NCI-H460 (cell line): ENCODE data around the gene NCAPD2. TPM values are rescaled to one million over a fixed set of nuclear protein-coding genes. Genes with fewer than 3 reads are reported as not detected.
A peak's percentile ranks its signal among the peaks of the same experiment; 100 is the strongest.

Source experiments
- DNase-seq: peaks from one replicate; pipeline ENCODE4 v3.0.0-alpha.2; 2016; ENCODE audit warnings: low read depth; ENCODE audit errors: extremely low read depth
- polyA plus RNA-seq: library from polyadenylated mRNA; depleted of rRNA; stranded (reverse); fragments of >200 nt; gene quantifications from 2 replicates; pipeline ENCODE4 v1.2.3, GENCODE V29; 2014; cell fraction: nucleus; rRNA removed
- total RNA-seq: library from RNA; depleted of rRNA; stranded (reverse); fragments of >200 nt; shearing (Covaris generic); gene quantifications from 2 replicates; pipeline ENCODE4 v1.2.3, GENCODE V29; 2014; rRNA removed

The NCAPD2 gene, protein sequence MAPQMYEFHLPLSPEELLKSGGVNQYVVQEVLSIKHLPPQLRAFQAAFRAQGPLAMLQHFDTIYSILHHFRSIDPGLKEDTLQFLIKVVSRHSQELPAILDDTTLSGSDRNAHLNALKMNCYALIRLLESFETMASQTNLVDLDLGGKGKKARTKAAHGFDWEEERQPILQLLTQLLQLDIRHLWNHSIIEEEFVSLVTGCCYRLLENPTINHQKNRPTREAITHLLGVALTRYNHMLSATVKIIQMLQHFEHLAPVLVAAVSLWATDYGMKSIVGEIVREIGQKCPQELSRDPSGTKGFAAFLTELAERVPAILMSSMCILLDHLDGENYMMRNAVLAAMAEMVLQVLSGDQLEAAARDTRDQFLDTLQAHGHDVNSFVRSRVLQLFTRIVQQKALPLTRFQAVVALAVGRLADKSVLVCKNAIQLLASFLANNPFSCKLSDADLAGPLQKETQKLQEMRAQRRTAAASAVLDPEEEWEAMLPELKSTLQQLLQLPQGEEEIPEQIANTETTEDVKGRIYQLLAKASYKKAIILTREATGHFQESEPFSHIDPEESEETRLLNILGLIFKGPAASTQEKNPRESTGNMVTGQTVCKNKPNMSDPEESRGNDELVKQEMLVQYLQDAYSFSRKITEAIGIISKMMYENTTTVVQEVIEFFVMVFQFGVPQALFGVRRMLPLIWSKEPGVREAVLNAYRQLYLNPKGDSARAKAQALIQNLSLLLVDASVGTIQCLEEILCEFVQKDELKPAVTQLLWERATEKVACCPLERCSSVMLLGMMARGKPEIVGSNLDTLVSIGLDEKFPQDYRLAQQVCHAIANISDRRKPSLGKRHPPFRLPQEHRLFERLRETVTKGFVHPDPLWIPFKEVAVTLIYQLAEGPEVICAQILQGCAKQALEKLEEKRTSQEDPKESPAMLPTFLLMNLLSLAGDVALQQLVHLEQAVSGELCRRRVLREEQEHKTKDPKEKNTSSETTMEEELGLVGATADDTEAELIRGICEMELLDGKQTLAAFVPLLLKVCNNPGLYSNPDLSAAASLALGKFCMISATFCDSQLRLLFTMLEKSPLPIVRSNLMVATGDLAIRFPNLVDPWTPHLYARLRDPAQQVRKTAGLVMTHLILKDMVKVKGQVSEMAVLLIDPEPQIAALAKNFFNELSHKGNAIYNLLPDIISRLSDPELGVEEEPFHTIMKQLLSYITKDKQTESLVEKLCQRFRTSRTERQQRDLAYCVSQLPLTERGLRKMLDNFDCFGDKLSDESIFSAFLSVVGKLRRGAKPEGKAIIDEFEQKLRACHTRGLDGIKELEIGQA (N-terminal part only)
- 60.2 and 68.4 TPM in 2 replicates for total RNA-seq
- polyA plus RNA-seq, result 22.9 and 36.5 TPM in 2 replicates

- DNase-seq, result peak; percentile 91
Measured at GRCh38 chr12:6493497-6494257, at the start of gene NCAPD2. NCAPD2 (plus strand) TSS chr12:6494102; CDS start chr12:6495099, 997 bp downstream.

GRCh38 chr12:6444704-6445688, 48.9 kb upstream of the NCAPD2 start, which contains the start of gene CD27:
CD27 (plus strand) TSS chr12:6444955; CDS start chr12:6445096, 141 bp downstream.
- DNase-seq, result no peak

GRCh38 chr12:6450091-6450868, 43.6 kb upstream of the NCAPD2 start:
- no peak for DNase-seq

GRCh38 chr12:6450869-6451347, 43.0 kb upstream of the NCAPD2 start:
- DNase-seq, result no peak

DNA sequence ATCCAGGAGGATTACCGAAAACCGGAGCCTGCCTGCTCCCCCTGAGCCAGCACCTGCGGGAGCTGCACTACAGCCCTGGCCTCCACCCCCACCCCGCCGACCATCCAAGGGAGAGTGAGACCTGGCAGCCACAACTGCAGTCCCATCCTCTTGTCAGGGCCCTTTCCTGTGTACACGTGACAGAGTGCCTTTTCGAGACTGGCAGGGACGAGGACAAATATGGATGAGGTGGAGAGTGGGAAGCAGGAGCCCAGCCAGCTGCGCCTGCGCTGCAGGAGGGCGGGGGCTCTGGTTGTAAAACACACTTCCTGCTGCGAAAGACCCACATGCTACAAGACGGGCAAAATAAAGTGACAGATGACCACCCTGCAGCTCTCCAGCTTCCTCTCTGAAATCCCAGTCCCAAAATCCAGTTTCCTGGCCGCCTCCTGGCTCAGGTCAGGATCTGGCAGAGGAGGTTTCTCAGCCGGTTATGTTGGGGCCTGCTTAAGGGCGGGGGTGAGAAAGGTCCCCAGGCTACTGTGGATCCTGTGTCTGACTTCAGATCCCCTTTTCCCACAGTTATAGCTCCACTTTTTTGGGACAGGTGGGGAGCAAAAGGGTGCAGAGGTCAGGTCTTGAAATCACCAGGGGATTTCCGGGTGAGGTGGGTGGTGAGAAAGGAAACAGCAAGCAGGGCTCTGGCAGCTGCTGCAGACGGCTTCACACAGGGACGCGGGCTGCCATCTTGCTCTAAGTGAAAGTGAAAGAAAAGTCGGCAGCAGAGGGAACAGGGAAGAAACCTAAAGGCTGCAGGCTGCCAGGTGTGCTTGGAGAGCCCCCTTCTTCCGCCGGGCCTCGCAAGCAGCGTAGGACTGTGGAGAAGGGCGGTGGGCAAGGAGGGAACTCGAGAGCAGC, 42.3 kb upstream of the NCAPD2 start, which contains the start of gene TAPBPL:
Gene TAPBPL (plus strand): TSS at position 695 of the 897 bp plus-strand sequence. CDS start 207 bp downstream, outside the sequence.
- peak; percentile 51 for DNase-seq

DNA sequence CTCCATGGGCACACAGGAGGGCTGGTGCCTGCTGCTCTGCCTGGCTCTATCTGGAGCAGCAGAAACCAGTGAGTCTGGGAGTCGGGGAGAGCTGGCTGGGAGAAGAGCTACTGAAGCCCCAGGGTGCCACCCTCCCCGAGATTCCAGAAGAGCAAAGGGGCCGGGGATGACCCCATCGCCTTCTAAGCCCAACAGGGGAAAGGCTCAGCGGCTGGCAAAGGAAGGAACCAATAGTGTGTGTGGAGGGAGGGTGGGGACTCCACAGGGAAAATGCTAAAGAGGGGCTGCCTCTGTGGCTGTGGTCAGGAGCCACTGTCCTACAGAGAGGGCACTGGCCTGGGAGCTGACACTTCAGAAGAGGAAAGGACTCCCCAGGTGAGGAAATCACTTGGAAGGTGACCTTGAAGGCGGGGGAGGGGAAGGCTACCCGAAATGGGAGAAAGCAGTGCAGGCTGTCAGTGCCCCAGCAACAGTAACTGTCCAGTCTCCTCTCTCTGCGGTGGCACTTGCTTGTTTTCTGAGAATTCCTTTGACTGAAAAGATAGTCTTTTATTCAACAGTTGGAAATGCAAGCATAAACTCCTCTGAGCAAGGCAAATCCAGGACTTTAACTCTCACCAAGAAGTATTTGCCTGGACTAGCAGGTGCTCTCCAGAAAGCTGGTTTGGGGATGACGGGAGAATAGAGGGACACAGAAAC, 41.5 kb upstream of the NCAPD2 start:
- no peak for DNase-seq

- no peak for DNase-seq
Measured at GRCh38 chr12:6452944-6453630, 40.8 kb upstream of the NCAPD2 start.

GRCh38 chr12:6457220-6457945, 36.5 kb upstream of the NCAPD2 start:
- no peak for DNase-seq

- no peak for DNase-seq
Measured at GRCh38 chr12:6458281-6459003, 35.5 kb upstream of the NCAPD2 start.

DNA sequence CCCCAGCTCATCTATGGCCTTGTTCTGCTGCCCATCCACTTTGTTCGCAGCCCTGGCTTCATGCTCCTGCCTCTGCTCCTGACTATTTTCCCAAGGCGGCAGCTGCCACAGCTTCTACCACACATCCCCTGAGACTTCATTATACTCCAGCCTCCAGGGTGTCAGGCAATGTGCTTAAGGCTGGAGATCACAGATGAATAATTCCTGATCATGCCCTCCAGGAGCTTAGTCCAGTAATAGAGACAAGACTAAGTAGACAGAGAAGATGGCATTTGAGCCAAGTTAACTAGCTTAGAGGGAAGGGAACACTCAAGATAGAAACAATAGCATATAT, 34.9 kb upstream of the NCAPD2 start:
- no peak for DNase-seq

- no peak for DNase-seq
Measured at GRCh38 chr12:6460751-6461371, 33.0 kb upstream of the NCAPD2 start.

GRCh38 chr12:6461401-6462233, 32.3 kb upstream of the NCAPD2 start:
- DNase-seq, result no peak
